Measurements from ENCODE around the gene DDIT4.

DDIT4 gene

GRCh38 chr10:72252972-72253371, 20.8 kb upstream of the DDIT4 start:
- H3K9me3 ChIP-seq (ENCODE audit: control insufficient read depth, insufficient read depth, low read length), result no peaks in the 10 kb centered on the region
- H3K4me1 ChIP-seq (ENCODE audit: control insufficient read depth, insufficient read depth, low read length), result peaks cover 19% of the 10 kb centered on the region
- no peak overlapping the region for H3K4me3 ChIP-seq (ENCODE audit: low read depth, low read length)
- H3K9ac ChIP-seq (ENCODE audit: low read depth, low read length), result no peak overlapping the region
- H3K36me3 ChIP-seq (ENCODE audit: control insufficient read depth, insufficient read depth, low read length), result no peaks in the 10 kb centered on the region
- no peaks in the 10 kb centered on the region for H3K27me3 ChIP-seq (ENCODE audit: control insufficient read depth, insufficient read depth, low read length)

GRCh38 chr10:72253578-72253977, 20.1 kb upstream of the DDIT4 start:
- H3K9ac ChIP-seq (ENCODE audit: low read depth, low read length), result no peak overlapping the region
- no peaks in the 10 kb centered on the region for H3K27me3 ChIP-seq (ENCODE audit: control insufficient read depth, insufficient read depth, low read length)
- H3K36me3 ChIP-seq (ENCODE audit: control insufficient read depth, insufficient read depth, low read length), result no peaks in the 10 kb centered on the region
- H3K9me3 ChIP-seq (ENCODE audit: control insufficient read depth, insufficient read depth, low read length), result no peaks in the 10 kb centered on the region
- H3K4me3 ChIP-seq (ENCODE audit: low read depth, low read length), result no peak overlapping the region
- H3K4me1 ChIP-seq (ENCODE audit: control insufficient read depth, insufficient read depth, low read length), result peaks cover 15% of the 10 kb centered on the region

- H3K27me3 ChIP-seq (ENCODE audit: control insufficient read depth, insufficient read depth, low read length), result no peaks in the 10 kb centered on the region
- H3K4me3 ChIP-seq (ENCODE audit: low read depth, low read length), result peak overlapping the region; percentile 0
- H3K9me3 ChIP-seq (ENCODE audit: control insufficient read depth, insufficient read depth, low read length), result no peaks in the 10 kb centered on the region
- peaks cover 20% of the 10 kb centered on the region for H3K4me1 ChIP-seq (ENCODE audit: control insufficient read depth, insufficient read depth, low read length)
- no peak overlapping the region for H3K9ac ChIP-seq (ENCODE audit: low read depth, low read length)
- H3K36me3 ChIP-seq (ENCODE audit: control insufficient read depth, insufficient read depth, low read length), result no peaks in the 10 kb centered on the region
These were observed 18.7 kb upstream of the DDIT4 start for GRCh38 chr10:72254813-72255568.

GRCh38 chr10:72255977-72256729, 17.6 kb upstream of the DDIT4 start:
- Histone ChIP-seq H3K4me3 (ENCODE audit: low read depth, low read length) (no peak overlapping the region), H3K4me1 (ENCODE audit: control insufficient read depth, insufficient read depth, low read length) (peaks cover 26% of the 10 kb centered on the region), H3K9me3 (ENCODE audit: control insufficient read depth, insufficient read depth, low read length) (no peaks in the 10 kb centered on the region), H3K27me3 (ENCODE audit: control insufficient read depth, insufficient read depth, low read length) (no peaks in the 10 kb centered on the region), H3K36me3 (ENCODE audit: control insufficient read depth, insufficient read depth, low read length) (no peaks in the 10 kb centered on the region), H3K9ac (ENCODE audit: low read depth, low read length) (no peak overlapping the region)

- no peak overlapping the region for H3K9ac ChIP-seq (ENCODE audit: low read depth, low read length)
- H3K4me1 ChIP-seq (ENCODE audit: control insufficient read depth, insufficient read depth, low read length), result peaks cover 30% of the 10 kb centered on the region
- no peaks in the 10 kb centered on the region for H3K36me3 ChIP-seq (ENCODE audit: control insufficient read depth, insufficient read depth, low read length)
These were observed 16.5 kb upstream of the DDIT4 start for GRCh38 chr10:72257051-72257892.

GRCh38 chr10:72258617-72259016, 15.1 kb upstream of the DDIT4 start:
- Histone ChIP-seq H3K36me3 (ENCODE audit: control insufficient read depth, insufficient read depth, low read length) (no peaks in the 10 kb centered on the region), H3K4me1 (ENCODE audit: control insufficient read depth, insufficient read depth, low read length) (peaks cover 30% of the 10 kb centered on the region), H3K4me3 (ENCODE audit: low read depth, low read length) (no peak overlapping the region), H3K27me3 (ENCODE audit: control insufficient read depth, insufficient read depth, low read length) (no peaks in the 10 kb centered on the region), H3K9me3 (ENCODE audit: control insufficient read depth, insufficient read depth, low read length) (no peaks in the 10 kb centered on the region), H3K9ac (ENCODE audit: low read depth, low read length) (no peak overlapping the region)

More at GRCh38 chr10:72257051-72257892, 16.5 kb upstream of the DDIT4 start:
- H3K4me3 ChIP-seq (ENCODE audit: low read depth, low read length), result no peak overlapping the region
- H3K27me3 ChIP-seq (ENCODE audit: control insufficient read depth, insufficient read depth, low read length), result no peaks in the 10 kb centered on the region
- H3K9me3 ChIP-seq (ENCODE audit: control insufficient read depth, insufficient read depth, low read length), result no peaks in the 10 kb centered on the region

GRCh38 chr10:72259491-72260238, 14.1 kb upstream of the DDIT4 start:
- Histone ChIP-seq H3K4me1 (ENCODE audit: control insufficient read depth, insufficient read depth, low read length) (peaks cover 30% of the 10 kb centered on the region), H3K9ac (ENCODE audit: low read depth, low read length) (peak overlapping the region; percentile 63), H3K36me3 (ENCODE audit: control insufficient read depth, insufficient read depth, low read length) (no peaks in the 10 kb centered on the region), H3K9me3 (ENCODE audit: control insufficient read depth, insufficient read depth, low read length) (no peaks in the 10 kb centered on the region), H3K4me3 (ENCODE audit: low read depth, low read length) (no peak overlapping the region), H3K27me3 (ENCODE audit: control insufficient read depth, insufficient read depth, low read length) (no peaks in the 10 kb centered on the region)

GRCh38 chr10:72260239-72260975, 13.3 kb upstream of the DDIT4 start:
- peaks cover 27% of the 10 kb centered on the region for H3K4me1 ChIP-seq (ENCODE audit: control insufficient read depth, insufficient read depth, low read length)

GRCh38 chr10:72260976-72261783, 12.5 kb upstream of the DDIT4 start:
- Histone ChIP-seq H3K4me1 (ENCODE audit: control insufficient read depth, insufficient read depth, low read length) (peaks cover 31% of the 10 kb centered on the region), H3K9me3 (ENCODE audit: control insufficient read depth, insufficient read depth, low read length) (no peaks in the 10 kb centered on the region), H3K36me3 (ENCODE audit: control insufficient read depth, insufficient read depth, low read length) (no peaks in the 10 kb centered on the region), H3K27me3 (ENCODE audit: control insufficient read depth, insufficient read depth, low read length) (no peaks in the 10 kb centered on the region), H3K4me3 (ENCODE audit: low read depth, low read length) (peak overlapping the region; percentile 53), H3K9ac (ENCODE audit: low read depth, low read length) (no peak overlapping the region)

More at GRCh38 chr10:72260239-72260975, 13.3 kb upstream of the DDIT4 start:
- H3K27me3 ChIP-seq (ENCODE audit: control insufficient read depth, insufficient read depth, low read length), result no peaks in the 10 kb centered on the region
- H3K9ac ChIP-seq (ENCODE audit: low read depth, low read length), result peak overlapping the region; percentile 63
- no peaks in the 10 kb centered on the region for H3K36me3 ChIP-seq (ENCODE audit: control insufficient read depth, insufficient read depth, low read length)
- H3K9me3 ChIP-seq (ENCODE audit: control insufficient read depth, insufficient read depth, low read length), result no peaks in the 10 kb centered on the region
- peak overlapping the region; percentile 53 for H3K4me3 ChIP-seq (ENCODE audit: low read depth, low read length)

GRCh38 chr10:72261784-72262404, 11.8 kb upstream of the DDIT4 start:
- peaks cover 31% of the 10 kb centered on the region for H3K4me1 ChIP-seq (ENCODE audit: control insufficient read depth, insufficient read depth, low read length)
- no peaks in the 10 kb centered on the region for H3K27me3 ChIP-seq (ENCODE audit: control insufficient read depth, insufficient read depth, low read length)
- H3K9me3 ChIP-seq (ENCODE audit: control insufficient read depth, insufficient read depth, low read length), result no peaks in the 10 kb centered on the region
- no peaks in the 10 kb centered on the region for H3K36me3 ChIP-seq (ENCODE audit: control insufficient read depth, insufficient read depth, low read length)
- peak overlapping the region; percentile 53 for H3K4me3 ChIP-seq (ENCODE audit: low read depth, low read length)
- H3K9ac ChIP-seq (ENCODE audit: low read depth, low read length), result no peak overlapping the region

All from iPS-15b (cell line).